ENCODE measurements around the gene PAK5.

Gene PAK5

GRCh38 chr20:9789131-9789530 lies 49.7 kb downstream of the PAK5 start:
- DNase-seq (ENCODE audit: low read depth in 2 of 2), result no peak

GRCh38 chr20:9775176-9775575 lies 63.7 kb downstream of the PAK5 start:
- no peak for DNase-seq (ENCODE audit: low read depth in 2 of 2)

GRCh38 chr20:9769954-9770353 lies 68.9 kb downstream of the PAK5 start:
- DNase-seq (ENCODE audit: low read depth in 2 of 2), result no peak

- no peak for DNase-seq (ENCODE audit: low read depth in 2 of 2)
These were observed 77.4 kb downstream of the PAK5 start for GRCh38 chr20:9761476-9761875.

- DNase-seq (ENCODE audit: low read depth in 2 of 2), result no peak
These were observed 79.5 kb downstream of the PAK5 start for GRCh38 chr20:9759392-9759791.

GRCh38 chr20:9758752-9759151 lies 80.1 kb downstream of the PAK5 start:
- no peak for DNase-seq (ENCODE audit: low read depth in 2 of 2)

- DNase-seq (ENCODE audit: low read depth in 2 of 2), result no peak
These were observed 82.2 kb downstream of the PAK5 start for GRCh38 chr20:9756660-9757059.

GRCh38 chr20:9755301-9755700 lies 83.6 kb downstream of the PAK5 start:
- no peak for DNase-seq (ENCODE audit: low read depth in 2 of 2)

GRCh38 chr20:9744551-9744950 lies 94.3 kb downstream of the PAK5 start:
- DNase-seq (ENCODE audit: low read depth in 2 of 2), result no peak

GRCh38 chr20:9743871-9744270 lies 95.0 kb downstream of the PAK5 start:
- DNase-seq (ENCODE audit: low read depth in 2 of 2), result no peak

- no peak for DNase-seq (ENCODE audit: low read depth in 2 of 2)
These were observed 96.1 kb downstream of the PAK5 start for GRCh38 chr20:9742821-9743220.

- no peak for DNase-seq (ENCODE audit: low read depth in 2 of 2)
These were observed 96.9 kb downstream of the PAK5 start for GRCh38 chr20:9741996-9742395.

GRCh38 chr20:9740486-9740885 lies 98.4 kb downstream of the PAK5 start:
- no peak for DNase-seq (ENCODE audit: low read depth in 2 of 2)

GRCh38 chr20:9739991-9740390 lies 98.9 kb downstream of the PAK5 start:
- DNase-seq (ENCODE audit: low read depth in 2 of 2), result no peak

GRCh38 chr20:9736373-9736772 lies 102.5 kb downstream of the PAK5 start:
- no peak for DNase-seq (ENCODE audit: low read depth in 2 of 2)

GRCh38 chr20:9723501-9724202 lies 115.2 kb downstream of the PAK5 start:
- no peak for DNase-seq (ENCODE audit: low read depth in 2 of 2)

- no peak for DNase-seq (ENCODE audit: low read depth in 2 of 2)
These were observed 127.0 kb downstream of the PAK5 start for GRCh38 chr20:9711872-9712271.

- no peak for DNase-seq (ENCODE audit: low read depth in 2 of 2)
These were observed 128.2 kb downstream of the PAK5 start for GRCh38 chr20:9710685-9711084.

- no peak for DNase-seq (ENCODE audit: low read depth in 2 of 2)
These were observed 133.0 kb downstream of the PAK5 start for GRCh38 chr20:9705722-9706476.

- DNase-seq (ENCODE audit: low read depth in 2 of 2), result no peak
These were observed 139.7 kb downstream of the PAK5 start for GRCh38 chr20:9699181-9699580.

- DNase-seq (ENCODE audit: low read depth in 2 of 2), result no peak
These were observed 149.8 kb downstream of the PAK5 start for GRCh38 chr20:9689041-9689440.

- DNase-seq (ENCODE audit: low read depth in 2 of 2), result no peak
These were observed 152.0 kb downstream of the PAK5 start for GRCh38 chr20:9686866-9687265.

- no peak for DNase-seq (ENCODE audit: low read depth in 2 of 2)
These were observed 152.4 kb downstream of the PAK5 start for GRCh38 chr20:9686455-9686854.
